Left cardiac atrium (tissue), 4 donors: ENCODE data around the gene ENPP7. TPM values are rescaled to one million over a fixed set of nuclear protein-coding genes. Genes with fewer than 3 reads are reported as not detected.
A peak's percentile ranks its signal among the peaks of the same experiment; 100 is the strongest.

Source experiments
- ATAC-seq, 2 donors: fragments of 200-7000 bp; cut with Tn5 transposase; one replicate each; pipeline ENCODE4 v1.9.1; 2020; ENCODE audit warnings: mild to moderate bottlenecking in 2 of 2, moderate library complexity in 2 of 2
- DNase-seq: peaks from one replicate; pipeline ENCODE4 v3.0.0-alpha.2; 2020
- intact Hi-C, 2 donors: fragments of 100-400 bp; cut with DNase I; formaldehyde crosslinking; loops; one replicate each; pipeline versions ENCODE4 v1.14.1 to v1.15.1; 2022 to 2023
- total RNA-seq, 2 donors: library from RNA; stranded (reverse); fragmentation: NEBNext Ultra II Directional; extraction: Animal tissue kit (Norgen Biotek cat#: 25700); gene quantifications; one replicate each; pipeline ENCODE4 v1.2.1, GENCODE V29; 2021
- donor health status: DM: no; HTN: yes; CAD: no.
- donor health status: DM: no; HTN: yes; CAD: no; lungs with severe emphysema.
- donor health status: DM: yes; HTN: yes; CAD: no.
- donor health status: Dilated cardiomyopathy.

ENPP7 gene
- total RNA-seq, 2 donors from 2014 or later, result not detected

DNA sequence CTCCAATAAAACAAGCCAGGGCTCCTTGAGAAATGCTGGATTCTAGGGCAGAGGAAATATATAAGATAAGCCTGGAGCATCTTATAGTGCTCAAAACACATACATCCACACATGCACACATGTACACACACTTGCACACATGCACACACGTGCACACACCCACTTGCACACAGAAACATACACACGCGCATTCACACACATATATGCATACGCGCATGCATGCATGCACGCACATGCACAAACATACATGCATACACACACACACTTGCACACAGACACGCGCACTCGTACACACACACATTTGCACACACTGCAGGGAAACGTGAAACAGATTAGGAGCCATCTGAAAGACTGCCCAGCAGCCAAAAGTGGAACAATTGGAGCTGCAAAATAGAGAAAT, 8.0 kb upstream of the ENPP7 start:
- intact Hi-C loops, result no loop called here
- ATAC-seq, result no peak
- no peak for DNase-seq

DNA sequence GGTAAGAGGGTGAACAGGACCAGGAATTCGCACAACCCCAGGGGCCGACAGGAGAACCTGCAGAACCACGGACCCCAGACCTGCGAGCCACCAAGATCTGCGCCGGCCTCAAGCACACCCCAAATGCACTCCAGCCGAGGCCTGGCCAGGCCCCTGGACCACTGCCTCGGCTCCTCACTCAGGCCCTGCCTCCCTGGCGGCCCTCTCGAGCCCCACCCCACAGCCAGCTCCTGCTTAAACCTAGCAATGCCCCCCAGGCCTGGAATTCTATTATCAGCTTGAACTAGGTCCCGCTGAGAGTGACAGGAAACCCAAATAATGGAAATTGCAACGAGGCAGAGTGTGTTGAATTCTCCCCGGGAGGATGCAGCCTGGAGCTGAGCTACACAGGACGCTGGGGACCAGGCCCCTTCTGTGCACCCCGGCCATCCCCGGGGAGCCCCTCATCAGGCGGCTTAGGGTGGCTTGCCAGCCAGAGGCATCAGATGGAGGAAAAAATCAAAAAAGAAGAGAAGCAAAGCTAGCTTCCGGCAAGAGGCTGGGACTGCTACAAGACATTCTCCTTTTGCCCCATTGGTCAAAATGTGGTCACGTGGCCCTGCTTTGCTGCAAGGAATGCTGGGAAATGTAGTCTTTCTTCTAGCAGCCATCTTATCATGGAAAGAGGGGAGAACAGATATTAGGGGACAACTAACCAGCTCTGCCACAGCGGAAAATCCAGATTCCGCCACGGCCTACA, 2.4 kb upstream of the ENPP7 start:
- ATAC-seq (peak; percentile 86 to 94), DNase-seq (peak; percentile 82)
- intact Hi-C loops, result no loop called here

DNA sequence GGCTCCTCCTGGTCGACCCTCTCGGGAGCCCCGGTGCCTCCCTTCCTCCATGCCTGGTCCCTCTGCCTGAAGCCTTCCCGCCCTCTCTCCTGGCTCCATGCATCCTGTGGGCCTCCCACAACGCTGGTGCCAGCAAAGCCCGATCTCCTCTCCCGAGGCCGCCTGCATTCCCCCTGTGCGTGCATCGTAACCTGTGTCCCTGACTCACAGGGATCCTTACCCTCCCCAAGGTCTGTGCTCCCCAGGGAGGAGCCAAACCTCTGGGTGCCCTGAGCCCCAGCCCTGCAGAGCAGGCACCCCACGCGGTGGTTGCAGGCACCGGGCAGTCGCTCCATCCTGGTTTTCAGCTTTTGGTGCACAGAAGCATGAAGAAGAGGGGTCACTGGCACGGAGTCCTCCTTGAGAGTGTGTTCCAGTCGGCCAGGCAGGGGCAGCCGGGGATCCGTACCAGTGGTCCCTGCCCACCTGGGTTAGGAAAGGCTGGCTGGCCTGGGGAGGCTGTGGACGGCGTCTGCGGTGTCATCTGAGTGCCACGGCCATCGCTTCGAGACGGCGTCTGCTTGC, 1.8 kb upstream of the ENPP7 start:
- DNase-seq, result no peak
- peak in 1 of 2 donors; percentile 8 for ATAC-seq
- intact Hi-C loops, result no loop called here

DNA sequence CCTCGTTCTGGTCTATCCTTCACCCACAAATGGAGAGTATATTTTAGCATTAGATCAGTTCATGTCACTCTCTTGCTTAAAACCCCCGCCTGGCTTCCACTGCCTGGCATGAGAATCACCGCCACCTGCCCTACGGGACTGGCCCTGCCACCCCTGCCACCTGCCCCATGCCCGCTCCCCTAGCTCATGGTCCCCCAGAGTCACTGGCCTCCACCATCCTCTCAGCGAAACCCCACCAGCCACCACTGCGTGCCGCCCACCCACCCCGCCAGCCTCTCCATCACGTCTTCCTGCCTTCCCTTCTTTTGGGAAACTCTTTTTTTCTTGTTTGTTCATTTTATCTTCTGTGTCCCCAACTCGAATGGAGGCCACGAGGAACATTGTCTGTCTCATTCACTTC, 982 bp upstream of the ENPP7 start:
- intact Hi-C loops, result no loop called here
- no peak for DNase-seq
- ATAC-seq, result no peak

DNA sequence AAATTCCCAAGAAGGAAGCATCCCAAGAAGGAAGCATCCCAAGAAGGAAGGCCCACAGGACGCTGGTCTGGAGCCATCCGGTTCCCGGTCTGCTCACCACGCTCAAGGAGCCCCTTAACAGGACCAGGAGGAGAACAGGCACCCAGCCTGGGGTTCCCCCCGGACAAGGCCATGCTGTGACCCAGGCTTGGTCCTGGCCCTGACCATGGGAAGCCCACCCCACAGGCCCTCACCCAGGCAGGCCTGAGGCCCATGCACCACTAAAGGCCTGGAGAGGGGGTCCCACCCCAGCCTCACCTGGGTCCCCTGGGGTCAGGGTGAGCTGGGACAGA, 340 bp upstream of the ENPP7 start:
- ATAC-seq (no peak), DNase-seq (no peak)
- intact Hi-C loops, result no loop called here

DNA sequence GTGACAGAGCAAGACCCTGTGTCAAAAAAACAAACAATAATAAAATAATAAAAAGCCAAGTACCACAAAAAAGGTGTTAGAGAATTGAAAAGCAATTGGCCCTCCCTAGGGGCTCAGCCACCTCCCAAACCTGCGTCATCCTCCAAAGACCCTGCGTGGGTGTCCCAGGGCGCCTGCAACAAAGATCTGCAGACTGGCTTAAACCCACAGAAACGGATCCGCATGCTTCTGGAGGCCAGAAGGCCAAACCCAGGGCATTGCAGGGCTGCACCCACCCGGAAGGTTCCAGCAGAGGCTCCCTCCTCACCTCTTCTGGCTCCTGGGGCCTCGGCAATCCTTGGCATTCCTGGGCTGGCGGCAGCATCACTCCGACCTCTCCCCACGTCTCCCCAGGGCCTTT, 1.5 kb downstream of the ENPP7 start:
- intact Hi-C loops, result no loop called here
- DNase-seq (no peak), ATAC-seq (no peak)

DNA sequence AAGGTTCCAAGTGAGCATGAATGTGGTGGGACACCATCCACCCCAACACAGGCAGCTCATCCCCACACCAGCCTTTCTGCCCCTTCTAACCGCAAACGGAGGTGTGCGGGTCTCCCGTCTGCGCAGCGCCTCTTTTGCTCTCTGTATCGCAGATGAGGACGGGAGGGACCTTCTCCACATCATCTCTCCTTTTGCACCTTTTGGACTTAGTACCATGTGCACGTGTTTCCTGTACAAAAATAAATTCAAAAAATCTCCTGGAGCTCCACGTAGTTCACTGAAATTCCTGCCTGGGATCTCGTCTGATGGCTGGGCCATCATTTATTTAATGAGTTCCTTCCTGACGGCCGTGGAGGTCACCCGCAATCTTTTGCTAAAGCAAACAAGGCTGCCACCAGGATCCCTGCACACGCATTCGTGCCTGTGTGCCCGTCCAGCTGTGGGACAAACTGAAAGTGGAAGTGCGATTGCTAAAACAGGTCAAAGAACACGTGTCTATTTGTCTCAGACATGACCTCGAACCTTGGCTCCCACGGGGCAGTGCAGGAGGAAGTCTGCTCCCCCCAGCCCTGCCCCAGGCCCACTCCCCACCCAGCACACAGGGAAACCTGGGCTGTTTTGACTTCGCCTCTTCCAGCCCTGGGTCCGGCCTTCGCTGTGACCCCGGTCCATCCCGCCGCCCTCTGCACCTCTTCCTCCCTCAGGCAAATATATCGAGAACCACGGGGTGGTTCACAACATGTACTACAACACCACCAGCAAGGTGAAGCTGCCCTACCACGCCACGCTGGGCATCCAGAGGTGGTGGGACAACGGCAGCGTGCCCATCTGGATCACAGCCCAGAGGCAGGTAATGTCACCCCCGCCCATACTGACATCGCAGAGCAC, 2.3 kb downstream of the ENPP7 start:
- intact Hi-C loops, result no loop called here
- no peak for DNase-seq
- no peak for ATAC-seq

DNA sequence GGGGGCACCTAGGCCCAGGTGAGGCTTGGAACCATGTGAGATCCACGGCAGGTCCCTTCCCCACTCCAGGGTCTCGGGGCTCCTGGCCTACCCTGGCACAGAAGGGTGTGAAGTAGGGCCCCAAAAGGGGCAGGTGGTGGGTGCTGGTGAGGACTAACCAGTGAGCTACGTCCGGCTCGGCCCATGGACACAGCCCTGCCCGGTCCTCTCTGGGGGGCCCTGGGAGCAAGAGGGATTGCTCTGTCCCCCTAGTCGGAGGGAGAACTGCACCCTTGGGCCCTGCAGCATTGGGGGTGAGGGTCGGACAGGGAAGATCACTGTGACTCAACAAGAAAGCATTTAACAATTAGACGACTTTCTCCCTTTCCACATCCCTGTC, 2.9 kb downstream of the ENPP7 start:
- ATAC-seq, result no peak
- intact Hi-C loops, result no loop called here
- no peak for DNase-seq

DNA sequence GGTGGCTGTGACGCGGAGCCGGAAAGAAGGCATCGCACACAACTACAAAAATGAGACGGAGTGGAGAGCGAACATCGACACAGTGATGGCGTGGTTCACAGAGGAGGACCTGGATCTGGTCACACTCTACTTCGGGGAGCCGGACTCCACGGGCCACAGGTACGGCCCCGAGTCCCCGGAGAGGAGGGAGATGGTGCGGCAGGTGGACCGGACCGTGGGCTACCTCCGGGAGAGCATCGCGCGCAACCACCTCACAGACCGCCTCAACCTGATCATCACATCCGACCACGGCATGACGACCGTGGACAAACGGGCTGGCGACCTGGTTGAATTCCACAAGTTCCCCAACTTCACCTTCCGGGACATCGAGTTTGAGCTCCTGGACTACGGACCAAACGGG, 4.4 kb downstream of the ENPP7 start:
- intact Hi-C loops, result no loop called here
- DNase-seq, result no peak
- ATAC-seq, result no peak

DNA sequence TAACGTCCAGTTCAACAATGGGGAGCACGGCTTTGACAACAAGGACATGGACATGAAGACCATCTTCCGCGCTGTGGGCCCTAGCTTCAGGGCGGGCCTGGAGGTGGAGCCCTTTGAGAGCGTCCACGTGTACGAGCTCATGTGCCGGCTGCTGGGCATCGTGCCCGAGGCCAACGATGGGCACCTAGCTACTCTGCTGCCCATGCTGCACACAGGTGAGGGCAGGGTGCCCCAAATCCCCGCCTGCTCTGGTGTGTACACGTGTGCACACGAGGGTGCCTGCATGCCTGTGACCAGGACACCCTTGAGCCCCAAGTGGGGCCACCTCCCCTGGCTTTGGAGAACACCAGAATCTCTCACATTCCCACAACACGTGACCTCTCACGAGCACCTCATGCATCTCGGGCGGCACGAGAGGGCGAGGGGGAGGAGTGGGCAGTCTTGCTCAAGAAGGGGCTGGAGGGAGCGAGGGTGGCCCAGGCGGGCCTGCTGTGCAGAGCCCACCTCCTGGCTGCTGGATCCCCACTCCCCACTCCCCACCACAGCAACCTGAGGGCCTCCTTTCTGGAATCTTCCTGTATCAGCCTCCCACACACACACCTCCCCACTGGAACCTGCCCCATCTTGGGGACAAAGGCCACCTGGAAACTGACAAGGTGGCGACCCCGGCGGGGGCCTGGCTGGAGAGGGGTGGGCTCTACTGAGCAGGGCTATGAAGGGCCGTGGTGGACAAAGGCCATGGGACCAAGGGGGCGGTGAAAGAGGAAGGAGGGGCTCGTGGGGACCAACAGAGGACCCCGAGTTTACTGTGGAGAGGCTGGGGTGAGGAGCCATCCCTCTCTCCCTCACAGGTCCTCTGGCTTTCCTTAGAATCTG, 6.5 kb downstream of the ENPP7 start:
- ATAC-seq (no peak), DNase-seq (no peak)
- intact Hi-C loops, result no loop called here

DNA sequence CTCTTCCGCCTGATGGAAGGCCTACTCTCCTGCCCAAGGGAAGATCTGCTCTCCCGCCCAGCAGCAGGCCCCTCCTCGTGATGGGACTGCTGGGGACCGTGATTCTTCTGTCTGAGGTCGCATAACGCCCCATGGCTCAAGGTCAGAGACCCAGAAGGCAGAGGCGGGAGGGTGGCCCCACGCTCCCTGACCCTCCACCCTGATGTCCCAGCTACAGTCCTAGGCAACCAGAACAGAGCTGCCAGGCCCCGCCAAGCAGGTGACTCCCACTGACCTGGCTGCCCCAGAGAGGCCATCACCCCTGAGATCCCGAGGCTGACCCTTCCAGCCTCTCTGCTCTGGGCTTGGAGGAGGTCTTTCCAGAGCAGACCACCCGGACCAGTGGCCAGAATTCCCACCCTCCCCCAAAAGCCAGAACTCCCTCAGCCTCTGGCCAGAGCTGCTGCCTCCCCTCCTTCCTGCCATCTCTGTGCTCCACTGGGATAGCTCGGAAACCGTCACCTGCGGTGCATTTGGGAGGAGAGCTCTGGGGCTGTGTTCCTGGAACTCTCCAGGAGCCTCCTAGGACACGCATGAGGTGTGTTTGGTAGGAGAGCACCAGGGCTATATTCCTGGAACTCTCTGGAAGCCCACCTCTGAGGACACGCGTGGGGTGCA, 7.3 kb downstream of the ENPP7 start:
- intact Hi-C loops, result no loop called here
- DNase-seq, result no peak
- ATAC-seq, result no peak

DNA sequence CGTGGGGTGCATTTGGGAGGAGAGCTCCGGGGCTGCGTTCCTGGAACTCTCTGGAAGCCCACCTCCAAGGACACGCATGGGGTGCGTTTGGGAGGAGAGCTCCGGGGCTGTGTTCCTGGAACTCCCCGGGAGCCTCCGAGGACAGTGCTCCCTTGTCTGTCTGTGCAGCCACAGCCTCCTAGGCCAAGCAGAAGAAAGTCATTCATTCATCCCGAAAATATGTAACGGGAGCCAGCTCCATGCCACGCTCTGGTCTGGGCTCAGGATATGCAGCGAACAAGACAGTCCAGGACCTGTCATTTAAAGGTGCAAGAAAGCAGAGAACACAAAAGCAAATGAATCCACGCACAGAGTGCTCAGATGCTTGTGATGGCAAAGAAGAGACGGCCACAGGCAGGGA, 7.9 kb downstream of the ENPP7 start:
- no peak for ATAC-seq
- intact Hi-C loops, result no loop called here
- no peak for DNase-seq

DNA sequence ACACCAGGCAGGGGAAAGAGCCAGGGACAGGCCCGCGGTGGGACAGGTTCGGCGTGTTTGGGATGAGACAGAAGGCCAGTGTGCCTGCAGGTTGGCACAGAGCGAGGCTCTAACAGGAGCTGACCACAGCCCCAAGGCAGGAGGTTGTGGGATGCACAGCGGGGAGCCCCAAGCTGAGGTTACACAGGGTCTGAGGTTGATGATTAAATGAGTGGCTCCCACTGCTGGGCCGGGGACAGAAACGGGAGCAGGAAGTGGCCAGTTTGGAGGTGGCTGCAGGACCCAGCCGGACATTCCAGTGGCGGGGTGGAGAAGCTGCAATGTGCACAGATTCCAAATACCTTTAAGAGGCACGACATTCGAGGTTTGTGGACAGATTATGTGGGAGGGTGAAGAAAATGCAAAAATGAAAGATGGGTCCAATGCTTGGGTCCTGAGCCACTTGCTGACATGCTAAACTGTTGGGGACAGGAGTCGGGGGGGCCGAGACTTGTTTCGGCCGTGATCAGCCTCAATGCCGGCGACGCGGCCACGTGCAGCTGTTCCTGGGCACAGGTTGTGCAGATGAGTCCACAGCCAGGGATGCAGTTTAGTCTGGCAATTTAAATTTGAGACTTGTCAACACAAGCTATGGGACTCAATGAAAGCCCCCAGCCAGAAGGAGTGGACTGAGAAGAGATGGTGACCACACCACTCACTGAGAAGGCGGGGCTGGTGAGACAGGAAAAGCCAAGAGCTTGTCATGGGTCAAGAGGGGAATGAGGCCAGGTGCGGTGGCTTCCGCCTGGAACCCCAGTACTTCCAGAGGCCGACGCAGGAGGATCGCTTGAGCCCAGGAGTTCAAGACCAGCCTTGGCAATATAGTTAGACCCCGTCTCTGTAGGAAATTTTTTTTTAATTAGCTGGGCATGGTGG, 8.7 kb downstream of the ENPP7 start:
- DNase-seq, result no peak
- intact Hi-C loops, result loop anchor here (10.0 kb wide), 2 partner anchors 55 to 245 kb away; partner anchors contain the start of gene CBX8 (in 1 of the 2)

DNA sequence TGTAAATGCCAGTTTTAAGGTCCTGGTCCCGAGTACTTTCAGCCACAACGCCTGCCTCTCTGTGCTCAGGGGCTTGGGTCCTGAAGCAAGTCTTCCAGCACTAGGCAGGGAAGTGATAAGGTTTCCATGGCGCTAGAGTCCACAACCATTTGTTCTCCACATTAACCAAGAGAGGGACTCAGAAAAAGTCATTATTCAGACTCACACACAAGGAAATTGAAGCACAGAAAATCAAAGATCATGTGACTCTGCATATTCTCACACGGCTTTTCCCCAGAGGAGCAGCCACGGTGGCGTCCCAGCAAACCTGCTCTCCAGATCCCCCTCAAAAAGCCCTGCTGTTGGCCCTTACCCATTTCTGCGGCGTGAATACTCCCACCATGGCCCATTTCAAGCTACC, 9.7 kb downstream of the ENPP7 start:
- DNase-seq (no peak), ATAC-seq (no peak)
- intact Hi-C loops, result loop anchor here (10.0 kb wide), 2 partner anchors 54 to 244 kb away; partner anchors contain the start of gene CBX8 (in 1 of the 2)

More for the DNA sequence above, 8.7 kb downstream of the ENPP7 start:
- no peak for ATAC-seq

DNA sequence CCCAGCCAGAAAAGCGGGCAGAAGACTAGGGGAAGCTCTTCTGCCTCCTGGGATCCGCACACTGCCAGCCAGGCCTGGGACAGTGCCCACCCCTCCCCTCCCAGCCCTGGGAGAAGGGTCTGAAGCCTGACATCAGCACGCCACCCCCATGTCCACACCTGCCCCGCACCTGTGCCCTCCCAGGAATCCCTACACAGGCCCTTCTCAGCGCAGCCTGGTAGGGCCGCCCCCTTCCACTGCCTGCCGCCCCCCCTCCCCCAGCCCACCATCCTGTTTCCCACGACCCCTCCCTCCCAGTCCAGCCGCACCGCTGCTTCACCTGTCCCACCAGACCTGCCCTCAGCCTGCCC, 10.6 kb downstream of the ENPP7 start:
- no peak for ATAC-seq
- intact Hi-C loops, result loop anchor here (10.0 kb wide), 2 partner anchors 53 to 243 kb away; partner anchors contain the start of gene CBX8 (in 1 of the 2)
- DNase-seq, result no peak

DNA sequence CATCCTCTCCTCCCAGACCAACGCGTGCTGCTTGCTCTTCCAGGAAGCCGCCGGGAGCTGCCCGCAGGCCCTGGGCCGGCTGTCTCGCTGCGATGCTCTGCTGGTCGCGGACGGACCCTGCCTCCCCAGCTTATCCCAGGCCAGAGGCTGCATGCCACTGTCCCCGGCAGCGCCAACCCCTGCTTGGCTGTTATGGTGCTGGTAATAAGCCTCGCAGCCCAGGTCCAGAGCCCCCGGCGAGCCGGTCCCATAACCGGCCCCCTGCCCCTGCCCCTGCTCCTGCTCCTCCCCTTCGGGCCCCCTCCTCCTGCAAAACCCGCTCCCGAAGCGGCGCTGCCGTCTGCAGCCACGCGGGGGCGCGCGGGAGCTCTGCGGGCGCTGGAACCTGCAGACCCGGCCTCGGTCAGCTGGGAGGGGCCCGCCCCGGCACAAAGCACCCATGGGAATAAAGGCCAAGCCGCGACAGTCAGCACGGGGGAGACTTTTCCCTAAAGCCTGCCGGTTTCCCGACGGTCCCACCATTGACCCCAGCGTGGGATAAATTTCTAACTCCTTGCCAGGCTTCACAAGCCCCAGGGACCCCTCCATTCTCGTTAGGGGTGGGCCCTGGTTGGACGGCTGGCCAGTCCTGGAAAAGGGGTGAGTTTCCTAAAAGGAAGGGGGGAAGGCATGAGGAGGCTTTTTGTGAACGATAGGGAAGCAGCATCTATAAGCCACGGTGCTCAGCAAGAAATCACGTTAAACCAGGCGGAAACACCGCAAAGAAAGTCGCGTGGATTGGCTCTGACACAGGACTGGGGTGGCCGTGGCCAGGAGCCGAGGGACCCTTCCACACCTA, 11.2 kb downstream of the ENPP7 start:
- peak; percentile 73 for DNase-seq
- ATAC-seq, result peak; percentile 70 to 75
- intact Hi-C loops, result loop anchor here (10.0 kb wide), 2 partner anchors 53 to 243 kb away; partner anchors contain the start of gene CBX8 (in 1 of the 2)

DNA sequence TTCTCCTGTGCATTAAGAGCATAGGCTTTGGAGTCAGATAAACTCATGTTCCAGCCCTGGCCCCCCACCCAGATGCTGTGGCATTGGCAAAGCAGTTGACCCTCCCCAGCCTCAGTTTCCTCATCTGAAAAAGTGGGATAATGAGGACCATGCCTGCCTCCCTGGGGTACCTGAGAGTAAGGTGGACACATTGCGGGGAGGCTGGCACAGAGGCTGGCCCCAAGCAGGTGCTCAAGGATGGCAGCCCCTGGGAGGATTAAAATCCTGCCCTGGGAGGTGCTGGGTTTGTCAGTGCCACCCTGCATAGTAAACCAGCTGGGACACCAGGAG, 11.8 kb downstream of the ENPP7 start:
- DNase-seq (no peak), ATAC-seq (no peak)

More for the DNA sequence above, 11.8 kb downstream of the ENPP7 start:
- intact Hi-C loops, result loop anchor here (10.0 kb wide), 2 partner anchors 52 to 242 kb away; partner anchors contain the start of gene CBX8 (in 1 of the 2)
